Muscle layer of duodenum (tissue), 2 donors: Measurements from ENCODE around the gene ZNF423.

Source experiments
- H3K27ac ChIP-seq: one replicate; pipeline ENCODE4 v1.7.0; 2013; ENCODE audit warnings: mild to moderate bottlenecking, low read length
- H3K27me3 ChIP-seq: one replicate; pipeline ENCODE4 v1.7.0; 2013; ENCODE audit warnings: low read depth, mild to moderate bottlenecking, control low read depth, low read length
- H3K36me3 ChIP-seq, 2 donors: one replicate each; pipeline ENCODE4 v1.7.0; 2013; ENCODE audit warnings: low read length in 2 of 2, control low read depth in 1 of 2, mild to moderate bottlenecking in 1 of 2; ENCODE audit not compliant: insufficient read depth in 2 of 2, control insufficient read depth in 1 of 2
- H3K4me1 ChIP-seq, 2 donors: one replicate each; pipeline ENCODE4 v1.7.0; 2013; ENCODE audit warnings: low read length in 2 of 2, mild to moderate bottlenecking in 2 of 2, control low read depth in 1 of 2, moderate library complexity in 1 of 2; ENCODE audit not compliant: insufficient read depth in 2 of 2, control insufficient read depth in 1 of 2
- H3K4me3 ChIP-seq, 2 donors: one replicate each; pipeline ENCODE4 v1.7.0; 2013; ENCODE audit warnings: low read length in 2 of 2, low read depth in 1 of 2, mild to moderate bottlenecking in 1 of 2
- H3K9me3 ChIP-seq, 2 donors: one replicate each; pipeline ENCODE4 v1.7.0; 2013; ENCODE audit warnings: low read length in 2 of 2, control low read depth in 1 of 2, mild to moderate bottlenecking in 1 of 2; ENCODE audit not compliant: control insufficient read depth in 1 of 2
- donor health status: healthy.

ZNF423 gene

DNA sequence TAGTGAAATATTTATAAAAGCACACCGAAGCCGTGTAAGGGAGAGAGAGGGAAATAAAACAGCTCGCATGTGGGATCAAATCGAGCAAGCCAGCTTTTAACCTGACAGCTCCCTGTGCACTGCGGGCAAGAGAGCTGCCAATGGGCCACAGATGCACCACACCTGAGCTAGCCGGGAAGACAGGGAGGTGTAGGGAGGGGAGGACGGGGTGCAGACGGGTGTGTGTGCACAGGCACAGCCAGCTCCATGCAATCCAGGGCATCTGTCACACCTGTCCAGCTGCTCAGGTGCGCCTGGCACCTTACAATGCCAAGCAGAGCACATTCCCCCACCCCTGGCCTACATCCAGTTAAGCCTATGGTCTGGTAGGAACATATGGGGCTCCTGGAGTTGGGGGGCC lies 412.3 kb downstream of the ZNF423 start:
- Histone ChIP-seq H3K4me3 (no peak overlapping the region), H3K27ac (no peak overlapping the region), H3K27me3 (no peaks in the 10 kb centered on the region), H3K4me1 (no peaks in the 10 kb centered on the region), H3K9me3 (no peaks in the 10 kb centered on the region), H3K36me3 (no peaks in the 10 kb centered on the region)

DNA sequence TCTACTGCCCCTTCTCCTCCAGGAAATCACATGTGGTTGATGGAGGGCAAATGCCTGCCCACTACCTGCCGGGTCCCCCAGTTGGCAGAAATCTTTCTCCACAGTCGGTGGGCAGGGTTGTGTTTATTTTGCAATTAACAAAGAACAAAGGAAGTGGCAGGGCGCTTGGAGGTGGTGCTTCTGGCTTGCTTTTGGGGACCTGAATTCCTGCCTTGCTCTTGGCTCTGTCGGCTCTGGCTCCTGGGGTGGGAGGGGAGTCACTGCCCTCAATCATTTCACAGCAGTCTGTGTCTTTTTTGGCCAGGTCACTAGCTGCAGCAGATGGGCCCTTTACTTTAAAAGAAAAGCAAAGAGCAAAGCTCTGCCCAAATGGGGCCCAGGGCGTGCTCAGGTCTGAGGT lies 413.1 kb downstream of the ZNF423 start:
- Histone ChIP-seq H3K4me3 (no peak overlapping the region), H3K27me3 (no peaks in the 10 kb centered on the region), H3K36me3 (no peaks in the 10 kb centered on the region), H3K9me3 (no peaks in the 10 kb centered on the region), H3K27ac (no peak overlapping the region), H3K4me1 (no peaks in the 10 kb centered on the region)

DNA sequence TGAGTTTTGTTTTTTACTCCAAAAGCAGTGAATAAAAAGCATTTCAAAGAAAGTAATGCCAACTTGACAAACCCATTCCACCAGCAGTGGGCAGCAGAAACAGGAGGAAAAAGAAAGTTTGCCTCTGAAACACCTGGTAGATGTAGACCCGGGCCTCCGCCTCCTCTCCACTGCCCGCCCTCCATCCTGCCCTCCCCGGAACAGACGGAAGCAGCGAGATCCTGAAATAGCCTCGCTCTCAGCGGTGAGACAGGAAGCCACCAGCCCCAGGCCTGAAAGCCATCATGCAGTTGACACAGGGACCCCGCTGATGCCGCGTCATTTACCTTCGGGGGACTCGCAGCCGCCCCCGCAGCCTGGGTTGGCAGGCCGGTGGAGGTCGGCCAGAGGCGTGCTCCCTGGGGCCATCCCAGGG lies 414.5 kb downstream of the ZNF423 start:
- Histone ChIP-seq H3K4me1 (no peaks in the 10 kb centered on the region), H3K4me3 (no peak overlapping the region)

DNA sequence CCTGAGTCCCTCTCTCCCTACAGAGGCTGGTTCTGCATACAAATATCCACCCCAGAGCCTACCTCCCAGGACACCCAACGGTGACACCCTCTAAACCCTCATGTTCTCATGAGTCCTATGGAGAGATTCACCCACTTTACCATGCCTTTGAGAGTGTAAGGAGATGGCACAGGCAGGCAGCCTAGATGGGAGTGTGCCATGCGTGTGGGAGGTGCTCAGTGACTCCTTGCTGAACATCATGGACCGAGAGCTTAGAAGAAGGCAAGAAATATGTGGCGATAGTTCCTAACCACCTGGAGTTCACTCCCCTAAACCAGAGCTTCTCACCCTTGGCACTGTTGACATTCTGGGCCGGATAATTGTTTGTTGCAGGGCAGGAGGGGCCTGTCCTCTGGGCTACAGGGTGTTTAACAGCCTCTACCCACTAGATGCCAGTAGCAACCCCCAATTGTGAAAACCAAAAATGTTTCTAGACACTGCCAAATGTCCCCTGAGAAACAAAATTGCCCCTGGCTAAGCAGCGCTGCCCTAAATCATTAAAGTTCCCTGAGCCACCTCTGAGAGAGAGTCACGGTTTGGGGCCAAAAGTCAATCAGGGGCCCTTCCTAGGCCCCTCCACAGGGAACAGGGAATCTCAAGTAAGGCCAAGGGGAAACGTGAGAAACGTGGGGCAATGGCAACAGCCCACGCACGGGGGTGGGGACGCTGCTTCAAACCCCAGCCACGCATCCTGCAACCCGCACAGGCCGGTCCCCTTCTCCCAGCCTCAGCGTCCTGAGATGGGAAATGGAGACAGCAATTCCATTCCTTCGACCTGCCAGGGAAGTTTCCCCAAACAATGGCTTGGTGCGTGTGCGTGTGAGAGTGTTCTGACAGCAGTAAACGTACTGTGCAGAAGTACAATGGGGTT lies 415.5 kb downstream of the ZNF423 start:
- Histone ChIP-seq H3K4me1 (no peaks in the 10 kb centered on the region), H3K27me3 (no peaks in the 10 kb centered on the region), H3K27ac (no peak overlapping the region), H3K9me3 (no peaks in the 10 kb centered on the region), H3K36me3 (no peaks in the 10 kb centered on the region), H3K4me3 (no peak overlapping the region)

More for the DNA sequence above, 414.5 kb downstream of the ZNF423 start:
- Histone ChIP-seq H3K9me3 (no peaks in the 10 kb centered on the region), H3K27ac (no peak overlapping the region), H3K27me3 (no peaks in the 10 kb centered on the region), H3K36me3 (no peaks in the 10 kb centered on the region)

DNA sequence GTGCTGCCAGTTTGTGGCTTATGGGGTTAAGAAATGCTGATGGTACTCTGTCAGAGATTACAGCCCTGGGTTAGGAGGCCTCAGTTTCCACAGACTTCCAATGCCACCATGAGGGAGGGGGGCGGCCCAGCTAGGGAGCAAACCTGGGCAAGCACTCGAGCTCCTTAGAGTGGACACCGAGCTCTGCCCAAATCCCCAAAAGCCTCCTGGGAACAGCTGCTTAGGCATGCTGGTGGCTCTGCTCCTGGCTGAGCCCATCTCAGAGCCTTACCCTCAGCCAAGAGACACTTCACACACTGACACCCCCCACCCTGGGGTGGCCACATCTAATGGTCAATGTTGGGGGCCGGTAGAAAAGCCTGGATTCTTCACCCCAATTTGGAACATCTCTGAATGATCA lies 416.2 kb downstream of the ZNF423 start:
- H3K27ac ChIP-seq: no peak overlapping the region
- no peaks in the 10 kb centered on the region for H3K4me1 ChIP-seq
- H3K9me3 ChIP-seq: no peaks in the 10 kb centered on the region
- H3K36me3 ChIP-seq: no peaks in the 10 kb centered on the region
- H3K27me3 ChIP-seq: no peaks in the 10 kb centered on the region
- H3K4me3 ChIP-seq: no peak overlapping the region

DNA sequence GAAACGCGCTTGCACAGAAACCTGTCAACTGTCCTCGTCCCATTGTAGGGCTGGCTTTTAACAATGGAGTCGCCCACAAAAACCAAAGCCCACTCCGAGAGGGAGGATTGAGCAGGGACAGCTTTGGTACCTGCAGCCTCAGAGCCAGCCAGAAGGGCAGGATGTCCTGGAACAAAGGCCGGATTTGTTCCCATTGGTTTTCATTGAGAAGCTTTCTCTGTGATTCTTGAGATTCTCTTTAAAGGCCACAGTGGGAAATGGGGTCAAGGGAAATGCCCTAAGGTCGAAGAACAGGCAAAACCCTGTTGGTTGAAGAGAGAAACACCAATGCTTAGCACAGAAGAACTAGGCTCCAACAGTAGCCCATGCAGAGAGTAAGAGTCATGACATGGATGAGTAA lies 416.9 kb downstream of the ZNF423 start:
- Histone ChIP-seq H3K4me1 (no peaks in the 10 kb centered on the region), H3K27me3 (no peaks in the 10 kb centered on the region), H3K9me3 (no peaks in the 10 kb centered on the region), H3K4me3 (no peak overlapping the region), H3K36me3 (no peaks in the 10 kb centered on the region), H3K27ac (no peak overlapping the region)
